OCI-LY7 (cell line): ENCODE measurements around the gene HSPD1.

Experiments used
- CTCF ChIP-seq: fragments of 200-600 bp; sonication (generic); conservative IDR thresholded peaks from 2 replicates; pipeline ENCODE4 v1.5.1; 2014; ENCODE audit warnings: mild to moderate bottlenecking, antibody characterized with exemption, low read length, moderate library complexity, mixed read lengths
- EZH2phosphoT487 ChIP-seq: fragments of 200-600 bp; sonication (generic); IDR thresholded peaks from 2 replicates; pipeline ENCODE4 v1.6.1; 2018; ENCODE audit warnings: low read depth, borderline replicate concordance, mild to moderate bottlenecking, mixed run types, antibody characterized with exemption, low read length, moderate library complexity, mixed read lengths

- no peak for TF ChIP-seq EZH2phosphoT487
- TF ChIP-seq CTCF, result no peak
Observed at GRCh38 chr2:197498235-197498936, 1.3 kb downstream of the HSPD1 start.
